ENCODE measurements around the gene CREB3L1. TPM values are rescaled to one million over a fixed set of nuclear protein-coding genes. Genes with fewer than 3 reads are reported as not detected.

The CREB3L1 gene
- total RNA-seq, 4 donors from 2014 or later, result 35.8 to 50.7 (median 41.6) TPM

DNA sequence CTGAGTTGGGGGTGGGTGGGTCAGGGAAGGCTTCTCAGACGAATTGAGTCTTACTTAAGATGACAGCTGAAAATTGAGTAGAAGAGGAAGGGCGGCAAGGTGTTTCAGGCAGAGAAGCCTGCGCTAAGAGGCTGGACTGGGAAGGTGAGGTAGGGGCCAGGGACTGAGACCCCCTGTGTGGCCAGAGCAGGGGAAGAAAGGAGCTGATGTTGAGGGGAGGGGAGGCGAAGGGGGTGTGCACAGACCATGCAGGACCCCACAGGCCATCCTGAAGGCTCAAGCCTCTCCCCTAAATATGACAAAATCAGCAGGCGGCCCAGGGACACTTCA lies 40.6 kb upstream of the CREB3L1 start:
- TF ChIP-seq POLR2A (IDR thresholded peaks at IDR 0.05) (no peak), POLR2AphosphoS5 (IDR thresholded peaks at IDR 0.05) (no peak), EP300 (IDR thresholded peaks at IDR 0.05; ENCODE audit: low read depth) (no peak)
- TF ChIP-seq, protein P1, sequence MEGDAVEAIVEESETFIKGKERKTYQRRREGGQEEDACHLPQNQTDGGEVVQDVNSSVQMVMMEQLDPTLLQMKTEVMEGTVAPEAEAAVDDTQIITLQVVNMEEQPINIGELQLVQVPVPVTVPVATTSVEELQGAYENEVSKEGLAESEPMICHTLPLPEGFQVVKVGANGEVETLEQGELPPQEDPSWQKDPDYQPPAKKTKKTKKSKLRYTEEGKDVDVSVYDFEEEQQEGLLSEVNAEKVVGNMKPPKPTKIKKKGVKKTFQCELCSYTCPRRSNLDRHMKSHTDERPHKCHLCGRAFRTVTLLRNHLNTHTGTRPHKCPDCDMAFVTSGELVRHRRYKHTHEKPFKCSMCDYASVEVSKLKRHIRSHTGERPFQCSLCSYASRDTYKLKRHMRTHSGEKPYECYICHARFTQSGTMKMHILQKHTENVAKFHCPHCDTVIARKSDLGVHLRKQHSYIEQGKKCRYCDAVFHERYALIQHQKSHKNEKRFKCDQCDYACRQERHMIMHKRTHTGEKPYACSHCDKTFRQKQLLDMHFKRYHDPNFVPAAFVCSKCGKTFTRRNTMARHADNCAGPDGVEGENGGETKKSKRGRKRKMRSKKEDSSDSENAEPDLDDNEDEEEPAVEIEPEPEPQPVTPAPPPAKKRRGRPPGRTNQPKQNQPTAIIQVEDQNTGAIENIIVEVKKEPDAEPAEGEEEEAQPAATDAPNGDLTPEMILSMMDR (IDR thresholded peaks at IDR 0.05), result no peak
- peaks cover 41% of the 10 kb centered on the region for H3K27me3 ChIP-seq
- no peak overlapping the region for H3K27ac ChIP-seq
- H3K4me1 ChIP-seq, result peaks cover 11 to 29% (median 25%) of the 10 kb centered on the region in 4 donors
- no peak for DNase-seq
- WGBS, 2 donors (ENCODE audit: low coverage in 1 of 2), result 69 to 72% methylated on average over 3 to 5 of the region's 5 CpGs
- no peaks in the 10 kb centered on the region for H3K9me3 ChIP-seq
- H3K36me3 ChIP-seq, result no peaks in the 10 kb centered on the region
- in situ Hi-C loops (cut with MboI; ENCODE audit: low pct_ligation_motif_present in 1 of 4, low pct_unique_long_range_greater_than_20kb in 1 of 4, low sequenced_read_pairs in 3 of 4), result loop anchor here in 3 of 4 donors (5.0 to 25.0 kb wide), 3 partner anchors 75 to 300 kb away; no protein-coding TSS in a partner anchor
- no peak overlapping the region for H3K4me3 ChIP-seq
- intact Hi-C loops (cut with DNase I; ENCODE audit: low total_unique reads), result no loop called here

DNA sequence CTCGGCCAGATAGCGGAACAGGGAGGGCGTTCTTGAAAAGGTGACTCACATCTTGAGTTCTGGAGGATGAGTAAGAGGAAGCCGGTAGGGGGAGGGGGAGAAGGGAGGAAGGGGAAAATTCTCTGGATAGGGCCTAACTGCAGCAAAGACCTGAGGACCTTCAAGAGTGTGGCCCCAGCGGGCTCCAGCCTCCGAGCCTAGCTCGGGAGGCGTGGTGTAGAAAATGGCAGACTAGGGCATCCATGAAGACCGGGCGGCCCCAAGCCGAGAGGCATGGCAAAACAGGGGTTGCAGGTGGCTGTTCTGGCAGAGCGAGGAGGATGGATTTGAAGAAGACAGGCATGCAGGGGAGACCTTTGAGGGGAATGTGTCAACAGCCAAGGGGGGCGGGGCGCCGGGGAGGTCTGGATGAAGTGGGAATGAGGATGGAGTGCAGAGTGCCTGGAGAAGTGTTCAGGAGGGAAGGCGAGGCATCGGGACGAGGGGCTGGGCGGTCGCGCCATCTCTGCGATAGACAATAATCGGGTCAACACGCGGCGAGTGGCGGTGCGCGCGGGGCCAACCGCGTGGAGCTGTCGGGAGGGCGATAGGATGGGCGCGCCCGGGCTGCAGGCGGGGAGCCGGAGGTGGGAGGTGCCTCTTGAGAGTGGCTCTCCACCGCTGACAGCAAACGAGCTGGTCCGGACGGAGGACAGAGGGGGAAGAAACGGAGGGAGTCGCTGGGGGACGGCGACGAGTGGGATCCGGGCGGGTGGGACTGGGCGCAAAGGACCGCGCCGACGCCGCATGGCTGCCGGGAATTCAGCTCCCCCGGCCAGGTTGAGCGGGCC lies 40.0 kb upstream of the CREB3L1 start:
- intact Hi-C loops (cut with DNase I; ENCODE audit: low total_unique reads) (loop anchor here (1.0 kb wide), 1 partner anchor 71 kb away; no protein-coding TSS in a partner anchor), in situ Hi-C loops (cut with MboI; ENCODE audit: low pct_ligation_motif_present in 1 of 4, low pct_unique_long_range_greater_than_20kb in 1 of 4, low sequenced_read_pairs in 3 of 4) (loop anchor here in 3 of 4 donors (5.0 to 25.0 kb wide), 3 partner anchors 75 to 300 kb away; no protein-coding TSS in a partner anchor)
- H3K27me3 ChIP-seq, result peaks cover 41% of the 10 kb centered on the region
- peak; percentile 46 for DNase-seq
- TF ChIP-seq POLR2AphosphoS5 (IDR thresholded peaks at IDR 0.05), result no peak
- TF ChIP-seq, protein P1 (IDR thresholded peaks at IDR 0.05), result no peak
- no peak for TF ChIP-seq EP300 (IDR thresholded peaks at IDR 0.05; ENCODE audit: low read depth)
- TF ChIP-seq POLR2A (IDR thresholded peaks at IDR 0.05), result no peak
- peak overlapping the region; percentile 64 to 86 (median 78) for H3K27ac ChIP-seq
- H3K4me1 ChIP-seq, result peaks cover 11 to 30% (median 26%) of the 10 kb centered on the region in 4 donors
- 5 to 9% methylated on average over 8 to 52 of the region's 59 CpGs for WGBS, 2 donors (ENCODE audit: low coverage in 1 of 2)
- H3K36me3 ChIP-seq, result no peaks in the 10 kb centered on the region
- peak overlapping the region; percentile 0 to 55 (median 46) for H3K4me3 ChIP-seq
- H3K9me3 ChIP-seq, result no peaks in the 10 kb centered on the region

DNA sequence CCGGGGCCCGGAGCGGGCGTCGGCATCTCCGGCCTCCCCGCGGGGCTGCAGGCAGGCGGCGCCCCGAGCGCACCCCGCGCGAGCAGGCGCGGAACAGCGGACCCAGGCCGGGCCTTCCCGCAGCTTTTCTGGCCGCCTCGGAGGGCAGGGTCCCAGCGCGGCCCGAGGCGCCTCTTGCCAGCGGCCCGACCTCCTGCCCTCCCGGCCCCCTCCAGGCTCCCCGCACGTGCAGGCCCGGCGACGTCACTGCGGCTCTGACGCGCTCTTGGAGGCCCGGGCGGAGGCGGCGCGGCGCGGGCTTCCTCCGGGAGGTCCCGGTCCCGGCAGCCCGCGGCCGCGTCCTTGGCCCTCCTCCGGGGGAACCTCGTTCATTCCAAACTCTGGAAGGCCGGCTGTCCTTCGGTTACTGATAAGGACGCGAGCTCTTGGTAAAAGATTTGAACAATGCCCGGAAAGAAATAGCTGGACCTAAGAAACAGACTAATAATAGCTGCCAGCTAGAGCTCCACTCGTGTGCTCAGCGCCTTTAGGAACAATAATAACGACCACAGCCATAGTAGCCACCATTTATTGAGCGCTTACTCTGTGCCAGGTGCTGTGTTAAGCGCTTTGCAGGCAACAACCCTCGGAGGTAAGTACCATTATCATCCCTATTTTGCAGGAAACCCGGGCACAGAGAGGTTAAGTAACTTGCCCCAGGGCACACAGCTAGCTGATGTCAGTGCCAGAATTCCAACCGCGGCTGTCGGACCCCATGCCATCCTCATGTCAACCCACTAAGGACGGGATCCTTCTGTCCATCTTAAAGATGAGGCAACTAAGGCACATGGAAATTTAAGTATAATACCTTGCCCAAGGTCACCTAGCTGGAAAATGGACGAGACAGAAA lies 39.1 kb upstream of the CREB3L1 start:
- DNase-seq, result peak; percentile 73
- Histone ChIP-seq H3K4me1 (peaks cover 17 to 37% (median 32%) of the 10 kb centered on the region in 4 donors), H3K27ac (peak overlapping the region; percentile 64 to 86 (median 78)), H3K9me3 (no peaks in the 10 kb centered on the region), H3K36me3 (no peaks in the 10 kb centered on the region), H3K27me3 (peaks cover 39% of the 10 kb centered on the region), H3K4me3 (peak overlapping the region; percentile 0 to 55 (median 46))
- TF ChIP-seq EP300 (IDR thresholded peaks at IDR 0.05; ENCODE audit: low read depth) (no peak), POLR2A (IDR thresholded peaks at IDR 0.05) (no peak), POLR2AphosphoS5 (IDR thresholded peaks at IDR 0.05) (no peak)
- TF ChIP-seq, protein P1 (IDR thresholded peaks at IDR 0.05), result no peak
- in situ Hi-C loops (cut with MboI; ENCODE audit: low pct_ligation_motif_present in 1 of 4, low pct_unique_long_range_greater_than_20kb in 1 of 4, low sequenced_read_pairs in 3 of 4), result loop anchor here in 3 of 4 donors (5.0 to 25.0 kb wide), 3 partner anchors 74 to 299 kb away; no protein-coding TSS in a partner anchor
- intact Hi-C loops (cut with DNase I; ENCODE audit: low total_unique reads), result loop anchor here (1.0 kb wide), 1 partner anchor 70 kb away; no protein-coding TSS in a partner anchor
- 0 to 1% methylated on average over 3 to 54 of the region's 70 CpGs for WGBS, 2 donors (ENCODE audit: low coverage in 1 of 2)

Measured in transverse colon (tissue), 4 donors.